HCT116 (cell line): Measurements from ENCODE around the gene TMEM132D. TPM values are rescaled to one million over a fixed set of nuclear protein-coding genes. Genes with fewer than 3 reads are reported as not detected.

Experiments used
- ATAC-seq: fragments of 200-7000 bp; cut with Tn5 transposase; 2 replicates; pipeline ENCODE4 v1.9.1; 2020; ENCODE audit warnings: mild to moderate bottlenecking, moderate library complexity
- BruUV-seq: library from RNA; stranded (reverse); fragments of 400-500 nt; replicated peaks from 2 replicates; lab custom pipeline; 2021; lab: Mats Ljungman, UMichigan
- CTCF ChIA-PET: fragments of 300-600 bp; sonication (Branson Sonifier 250); formaldehyde crosslinking; loops from one replicate; lab custom pipeline; 2021; ENCODE audit warnings: antibody characterized with exemption; lab: Charles Lee
- POLR2A ChIA-PET: fragments of 300-600, 350-600 bp; sonication (Branson Sonifier 250); formaldehyde crosslinking; loops from one replicate; lab custom pipeline; 2021; ENCODE audit warnings: antibody characterized with exemption; lab: Charles Lee
- RAD21 ChIA-PET, 2 experiments: fragments of 300-600 bp; sonication (Branson Sonifier 250); formaldehyde crosslinking; loops; one replicate each; lab custom pipeline; 2023; ENCODE audit warnings: low total read pairs in 2 of 2; ENCODE audit not compliant: uncharacterized antibody in 2 of 2, unreplicated experiment in 2 of 2, low non-redundant PET in 1 of 2; lab: Charles Lee
- DNase-seq: peaks from one replicate; pipeline ENCODE4 v3.0.0-alpha.2; 2010; ENCODE audit warnings: low read depth, low spot score
- H2AFZ ChIP-seq: fragments of 200-600 bp; shearing (Covaris generic), sonication (generic); 2 replicates; pipeline ENCODE4 v1.6.1; 2017; ENCODE audit warnings: low read depth, mixed run types, mixed read lengths, antibody characterized with exemption, low read length; ENCODE audit not compliant: poor library complexity, severe bottlenecking
- H3K27ac ChIP-seq: 2 replicates; pipeline ENCODE4 v1.5.1; 2012; ENCODE audit warnings: low read depth, low read length
- H3K27me3 ChIP-seq: fragments of 200-600 bp; sonication (generic); 2 replicates; pipeline ENCODE4 v1.6.1; 2016; ENCODE audit warnings: mixed run types, low read length, mixed read lengths; ENCODE audit not compliant: insufficient read depth
- H3K36me3 ChIP-seq, 2 experiments: fragments of 200-500 bp in 1 of 2; fragments of 200-600 bp in 1 of 2; sonication (Bioruptor generic) in 1 of 2; sonication (generic) in 1 of 2; 2 replicates each; pipeline versions ENCODE4 v1.5.1 to v1.6.1; 2014 to 2016; ENCODE audit warnings: low read length in 2 of 2, inconsistent platforms in 1 of 2, mixed read lengths in 1 of 2, mixed run types in 1 of 2; ENCODE audit not compliant: insufficient read depth in 2 of 2, control insufficient read depth in 1 of 2
- H3K4me1 ChIP-seq, 2 experiments: fragments of 200-600 bp in 1 of 2; sonication (generic) in 1 of 2; 2 replicates each; pipeline versions ENCODE4 v1.5.1 to v1.6.1; 2012 to 2017; ENCODE audit warnings: low read length in 2 of 2, inconsistent platforms in 1 of 2, mild to moderate bottlenecking in 1 of 2, mixed read lengths in 1 of 2, mixed run types in 1 of 2, moderate library complexity in 1 of 2; ENCODE audit not compliant: insufficient read depth in 2 of 2, control insufficient read depth in 1 of 2
- H3K4me2 ChIP-seq: fragments of 200-600 bp; sonication (generic); 2 replicates; pipeline ENCODE4 v1.6.1; 2017; ENCODE audit warnings: mixed run types, low read length, mixed read lengths
- H3K4me3 ChIP-seq, 2 experiments: fragments of 200-600 bp in 1 of 2; sonication (generic) in 1 of 2; replicated peaks in 1 of 2; 2 replicates each; pipeline ENCODE4 v1.5.1; 2011 to 2016; ENCODE audit warnings: low read length in 2 of 2, control low read depth in 1 of 2, low read depth in 1 of 2, mild to moderate bottlenecking in 1 of 2, mixed read lengths in 1 of 2, mixed run types in 1 of 2
- H3K79me2 ChIP-seq: fragments of 200-600 bp; sonication (generic); 2 replicates; pipeline ENCODE4 v1.6.1; 2017; ENCODE audit warnings: mild to moderate bottlenecking, mixed run types, low read length, moderate library complexity, mixed read lengths; ENCODE audit not compliant: insufficient read depth
- H3K9ac ChIP-seq: fragments of 200-600 bp; sonication (generic); 2 replicates; pipeline ENCODE4 v1.6.1; 2016; ENCODE audit warnings: low read length, mixed read lengths
- H3K9me2 ChIP-seq: fragments of 200-600 bp; sonication (generic), shearing (Covaris generic); 2 replicates; pipeline ENCODE4 v1.6.1; 2017; ENCODE audit warnings: mixed run types, mild to moderate bottlenecking, moderate library complexity; ENCODE audit not compliant: insufficient read depth
- H3K9me3 ChIP-seq, 2 experiments: fragments of 200-500 bp in 1 of 2; fragments of 200-600 bp in 1 of 2; sonication (Bioruptor generic) in 1 of 2; sonication (generic) in 1 of 2; 2 replicates each; pipeline ENCODE4 v1.6.1; 2014 to 2017; ENCODE audit warnings: low read length in 2 of 2, mixed read lengths in 2 of 2, inconsistent platforms in 1 of 2, low read depth in 1 of 2, mild to moderate bottlenecking in 1 of 2, mixed run types in 1 of 2, moderate library complexity in 1 of 2; ENCODE audit not compliant: control insufficient read depth in 1 of 2, insufficient read depth in 1 of 2
- H4K20me1 ChIP-seq: fragments of 200-600 bp; sonication (generic), shearing (Covaris generic); 2 replicates; pipeline ENCODE4 v1.6.1; 2017; ENCODE audit warnings: mixed run types, mild to moderate bottlenecking, moderate library complexity; ENCODE audit not compliant: insufficient read depth
- CBX3 ChIP-seq: IDR thresholded peaks from 2 replicates; pipeline ENCODE4 v1.6.1; 2012; ENCODE audit warnings: low read depth
- CEBPB ChIP-seq: IDR thresholded peaks from 2 replicates; pipeline ENCODE4 v1.6.1; 2012; ENCODE audit warnings: low read depth
- EGR1 ChIP-seq: IDR thresholded peaks from 2 replicates; pipeline ENCODE4 v1.6.1; 2012; ENCODE audit warnings: low read depth
- ELF1 ChIP-seq: IDR thresholded peaks from 2 replicates; pipeline ENCODE4 v1.6.1; 2012; ENCODE audit warnings: low read depth, borderline replicate concordance
- EZH2 ChIP-seq: fragments of 200-600 bp; sonication (generic); IDR thresholded peaks from 2 replicates; pipeline ENCODE4 v1.6.1; 2017; ENCODE audit warnings: antibody characterized with exemption, mixed run types
- EZH2phosphoT487 ChIP-seq: fragments of 200-600 bp; IDR thresholded peaks from 2 replicates; pipeline ENCODE4 v1.6.1; 2018; ENCODE audit warnings: antibody characterized with exemption, borderline replicate concordance
- FOSL1 ChIP-seq: IDR thresholded peaks from 2 replicates; pipeline ENCODE4 v1.6.1; 2012; ENCODE audit warnings: low read depth
- POLR2A ChIP-seq: IDR thresholded peaks from 2 replicates; pipeline ENCODE4 v1.7.0; 2011; ENCODE audit warnings: borderline replicate concordance; ENCODE audit not compliant: insufficient read depth, insufficient read length; ENCODE audit errors: extremely low read depth
- POLR2AphosphoS5 ChIP-seq: IDR thresholded peaks from 2 replicates; pipeline ENCODE4 v1.6.1; 2011; ENCODE audit warnings: mild to moderate bottlenecking, low read depth, low read length, moderate library complexity
- SIN3A ChIP-seq: IDR thresholded peaks from 2 replicates; pipeline ENCODE4 v1.6.1; 2012; ENCODE audit warnings: low read depth
- SP1 ChIP-seq: IDR thresholded peaks from 2 replicates; pipeline ENCODE4 v1.6.1; 2012; ENCODE audit warnings: low read depth
- SRF ChIP-seq: IDR thresholded peaks from 2 replicates; pipeline ENCODE4 v1.6.1; 2012; ENCODE audit warnings: low read depth
- YY1 ChIP-seq: IDR thresholded peaks from 2 replicates; pipeline ENCODE4 v1.6.1; 2011; ENCODE audit warnings: low read length, low read depth, moderate library complexity, mild to moderate bottlenecking; ENCODE audit not compliant: insufficient replicate concordance; ENCODE audit errors: extremely low read depth
- ZFX ChIP-seq: fragments of 450-650 bp; IDR thresholded peaks from 2 replicates; pipeline ENCODE4 v1.6.1; 2017
- ZNF274 ChIP-seq: fragments of 200-500 bp; sonication (Bioruptor generic); IDR thresholded peaks from 2 replicates; pipeline ENCODE4 v1.6.1; 2014; ENCODE audit warnings: mild to moderate bottlenecking, low read depth, low read length, inconsistent platforms
- intact Hi-C: fragments of 100-400 bp; cut with micrococcal nuclease; formaldehyde crosslinking; loops from 2 replicates; pipeline ENCODE4 v1.10.0; 2022
- total RNA-seq: library from RNA; stranded (reverse); gene quantifications from one replicate; pipeline ENCODE4 v1.2.1, GENCODE V29; 2021; ENCODE audit not compliant: unreplicated experiment
- TF ChIP-seq, protein P1 (sequence below): IDR thresholded peaks from 2 replicates; pipeline ENCODE4 v1.6.1; 2012
- TF ChIP-seq, protein P2 (sequence below), 3 experiments: fragments of 200-600 bp in 1 of 3; sonication (generic) in 1 of 3; IDR thresholded peaks in 2 of 3; conservative IDR thresholded peaks in 1 of 3; 2 replicates each; pipeline ENCODE4 v1.5.1; 2012 to 2017; ENCODE audit warnings: low read depth in 2 of 3, low read length in 2 of 3, antibody characterized with exemption in 1 of 3, borderline replicate concordance in 1 of 3, control low read depth in 1 of 3, mild to moderate bottlenecking in 1 of 3, mixed read lengths in 1 of 3, mixed run types in 1 of 3, moderate library complexity in 1 of 3; ENCODE audit not compliant: insufficient read depth in 1 of 3
- TF ChIP-seq, protein P3 (sequence below): IDR thresholded peaks from 2 replicates; pipeline ENCODE4 v1.6.1; 2012; ENCODE audit warnings: low read depth
- TF ChIP-seq, protein P4 (sequence below): IDR thresholded peaks from 2 replicates; pipeline ENCODE4 v1.6.1; 2012
- TF ChIP-seq, protein P5 (sequence below): IDR thresholded peaks from 2 replicates; pipeline ENCODE4 v1.6.1; 2011; ENCODE audit warnings: mild to moderate bottlenecking, low read length, moderate library complexity; ENCODE audit not compliant: insufficient replicate concordance; ENCODE audit errors: extremely low read depth

The TMEM132D gene
- total RNA-seq, 1 experiment from 2014 or later, result not detected

DNA sequence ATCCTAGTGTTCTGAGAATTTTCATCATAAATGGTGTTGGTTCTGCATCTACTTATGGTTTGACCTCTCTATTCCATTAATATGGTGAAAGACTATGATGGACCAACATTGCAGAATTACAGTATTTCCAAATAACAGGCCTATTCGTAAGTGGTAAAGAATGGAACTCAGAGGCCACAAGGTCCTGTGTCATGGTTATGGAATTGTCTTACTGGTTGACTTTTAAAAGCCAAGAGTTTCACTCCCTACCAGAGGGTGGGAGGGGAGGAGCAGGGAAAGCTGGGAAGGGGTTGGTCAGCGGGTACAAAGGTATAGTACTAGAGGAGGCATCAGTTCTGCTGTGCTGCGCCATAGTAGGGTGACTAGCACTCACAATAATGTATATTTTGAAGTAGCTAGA is 153.4 kb downstream of the TMEM132D start:
- Histone ChIP-seq H2AFZ (no peak overlapping the region), H3K79me2 (no peaks in the 10 kb centered on the region), H3K4me3 (no peak overlapping the region), H3K9me2 (no peaks in the 10 kb centered on the region), H3K36me3 (no peaks in the 10 kb centered on the region), H4K20me1 (no peaks in the 10 kb centered on the region), H3K9me3 (peaks cover 21 to 26% of the 10 kb centered on the region in 2 experiments; a peak in 2 of 4 replicates), H3K4me1 (no peaks in the 10 kb centered on the region), H3K27ac (no peak overlapping the region), H3K27me3 (no peaks in the 10 kb centered on the region), H3K4me2 (no peak overlapping the region), H3K9ac (no peak overlapping the region)
- ChIA-PET CTCF (no interaction called here), RAD21 (no interaction called here), POLR2A (no interaction called here)
- no peak for DNase-seq
- BruUV-seq, result no TSS peak
- no peak for ATAC-seq
- intact Hi-C loops, result no loop called here
- TF ChIP-seq FOSL1, result no peak
- TF ChIP-seq, protein P1, sequence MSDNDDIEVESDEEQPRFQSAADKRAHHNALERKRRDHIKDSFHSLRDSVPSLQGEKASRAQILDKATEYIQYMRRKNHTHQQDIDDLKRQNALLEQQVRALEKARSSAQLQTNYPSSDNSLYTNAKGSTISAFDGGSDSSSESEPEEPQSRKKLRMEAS, result no peak
- no peak for TF ChIP-seq EZH2
- no peak for TF ChIP-seq POLR2A
- no peak for TF ChIP-seq YY1
- TF ChIP-seq CEBPB, result no peak
- no peak for TF ChIP-seq SP1
- no peak for TF ChIP-seq ZFX
- TF ChIP-seq ZNF274, result no peak
- TF ChIP-seq SRF, result no peak
- TF ChIP-seq, protein P2, sequence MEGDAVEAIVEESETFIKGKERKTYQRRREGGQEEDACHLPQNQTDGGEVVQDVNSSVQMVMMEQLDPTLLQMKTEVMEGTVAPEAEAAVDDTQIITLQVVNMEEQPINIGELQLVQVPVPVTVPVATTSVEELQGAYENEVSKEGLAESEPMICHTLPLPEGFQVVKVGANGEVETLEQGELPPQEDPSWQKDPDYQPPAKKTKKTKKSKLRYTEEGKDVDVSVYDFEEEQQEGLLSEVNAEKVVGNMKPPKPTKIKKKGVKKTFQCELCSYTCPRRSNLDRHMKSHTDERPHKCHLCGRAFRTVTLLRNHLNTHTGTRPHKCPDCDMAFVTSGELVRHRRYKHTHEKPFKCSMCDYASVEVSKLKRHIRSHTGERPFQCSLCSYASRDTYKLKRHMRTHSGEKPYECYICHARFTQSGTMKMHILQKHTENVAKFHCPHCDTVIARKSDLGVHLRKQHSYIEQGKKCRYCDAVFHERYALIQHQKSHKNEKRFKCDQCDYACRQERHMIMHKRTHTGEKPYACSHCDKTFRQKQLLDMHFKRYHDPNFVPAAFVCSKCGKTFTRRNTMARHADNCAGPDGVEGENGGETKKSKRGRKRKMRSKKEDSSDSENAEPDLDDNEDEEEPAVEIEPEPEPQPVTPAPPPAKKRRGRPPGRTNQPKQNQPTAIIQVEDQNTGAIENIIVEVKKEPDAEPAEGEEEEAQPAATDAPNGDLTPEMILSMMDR (IDR thresholded peaks at IDR 0.05 in 2 of 3, conservative IDR thresholded peaks at IDR 0.05 in 1 of 3; ENCODE audit: borderline replicate concordance in 1 of 3, insufficient read depth in 1 of 3, low read depth in 2 of 3, low read length in 2 of 3), result no peak
- TF ChIP-seq ELF1, result no peak
- TF ChIP-seq, protein P3, sequence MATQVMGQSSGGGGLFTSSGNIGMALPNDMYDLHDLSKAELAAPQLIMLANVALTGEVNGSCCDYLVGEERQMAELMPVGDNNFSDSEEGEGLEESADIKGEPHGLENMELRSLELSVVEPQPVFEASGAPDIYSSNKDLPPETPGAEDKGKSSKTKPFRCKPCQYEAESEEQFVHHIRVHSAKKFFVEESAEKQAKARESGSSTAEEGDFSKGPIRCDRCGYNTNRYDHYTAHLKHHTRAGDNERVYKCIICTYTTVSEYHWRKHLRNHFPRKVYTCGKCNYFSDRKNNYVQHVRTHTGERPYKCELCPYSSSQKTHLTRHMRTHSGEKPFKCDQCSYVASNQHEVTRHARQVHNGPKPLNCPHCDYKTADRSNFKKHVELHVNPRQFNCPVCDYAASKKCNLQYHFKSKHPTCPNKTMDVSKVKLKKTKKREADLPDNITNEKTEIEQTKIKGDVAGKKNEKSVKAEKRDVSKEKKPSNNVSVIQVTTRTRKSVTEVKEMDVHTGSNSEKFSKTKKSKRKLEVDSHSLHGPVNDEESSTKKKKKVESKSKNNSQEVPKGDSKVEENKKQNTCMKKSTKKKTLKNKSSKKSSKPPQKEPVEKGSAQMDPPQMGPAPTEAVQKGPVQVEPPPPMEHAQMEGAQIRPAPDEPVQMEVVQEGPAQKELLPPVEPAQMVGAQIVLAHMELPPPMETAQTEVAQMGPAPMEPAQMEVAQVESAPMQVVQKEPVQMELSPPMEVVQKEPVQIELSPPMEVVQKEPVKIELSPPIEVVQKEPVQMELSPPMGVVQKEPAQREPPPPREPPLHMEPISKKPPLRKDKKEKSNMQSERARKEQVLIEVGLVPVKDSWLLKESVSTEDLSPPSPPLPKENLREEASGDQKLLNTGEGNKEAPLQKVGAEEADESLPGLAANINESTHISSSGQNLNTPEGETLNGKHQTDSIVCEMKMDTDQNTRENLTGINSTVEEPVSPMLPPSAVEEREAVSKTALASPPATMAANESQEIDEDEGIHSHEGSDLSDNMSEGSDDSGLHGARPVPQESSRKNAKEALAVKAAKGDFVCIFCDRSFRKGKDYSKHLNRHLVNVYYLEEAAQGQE, result no peak
- no peak for TF ChIP-seq SIN3A
- no peak for TF ChIP-seq EGR1
- TF ChIP-seq, protein P4, sequence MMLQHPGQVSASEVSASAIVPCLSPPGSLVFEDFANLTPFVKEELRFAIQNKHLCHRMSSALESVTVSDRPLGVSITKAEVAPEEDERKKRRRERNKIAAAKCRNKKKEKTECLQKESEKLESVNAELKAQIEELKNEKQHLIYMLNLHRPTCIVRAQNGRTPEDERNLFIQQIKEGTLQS, result no peak
- TF ChIP-seq CBX3, result no peak
- TF ChIP-seq, protein P5, sequence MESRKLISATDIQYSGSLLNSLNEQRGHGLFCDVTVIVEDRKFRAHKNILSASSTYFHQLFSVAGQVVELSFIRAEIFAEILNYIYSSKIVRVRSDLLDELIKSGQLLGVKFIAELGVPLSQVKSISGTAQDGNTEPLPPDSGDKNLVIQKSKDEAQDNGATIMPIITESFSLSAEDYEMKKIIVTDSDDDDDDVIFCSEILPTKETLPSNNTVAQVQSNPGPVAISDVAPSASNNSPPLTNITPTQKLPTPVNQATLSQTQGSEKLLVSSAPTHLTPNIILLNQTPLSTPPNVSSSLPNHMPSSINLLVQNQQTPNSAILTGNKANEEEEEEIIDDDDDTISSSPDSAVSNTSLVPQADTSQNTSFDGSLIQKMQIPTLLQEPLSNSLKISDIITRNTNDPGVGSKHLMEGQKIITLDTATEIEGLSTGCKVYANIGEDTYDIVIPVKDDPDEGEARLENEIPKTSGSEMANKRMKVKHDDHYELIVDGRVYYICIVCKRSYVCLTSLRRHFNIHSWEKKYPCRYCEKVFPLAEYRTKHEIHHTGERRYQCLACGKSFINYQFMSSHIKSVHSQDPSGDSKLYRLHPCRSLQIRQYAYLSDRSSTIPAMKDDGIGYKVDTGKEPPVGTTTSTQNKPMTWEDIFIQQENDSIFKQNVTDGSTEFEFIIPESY, result no peak
- TF ChIP-seq POLR2AphosphoS5, result no peak
- TF ChIP-seq EZH2phosphoT487, result no peak
